Measurements from ENCODE around the gene PLXNA2. TPM values are rescaled to one million over a fixed set of nuclear protein-coding genes. Genes with fewer than 3 reads are reported as not detected.

The PLXNA2 gene
- total RNA-seq, 1 experiment from 2014 or later, result 2.8 TPM

- DNase-seq (ENCODE audit: low read depth), result no peak
These were observed 175.8 kb downstream of the PLXNA2 start for GRCh38 chr1:208068407-208068806.

DNA sequence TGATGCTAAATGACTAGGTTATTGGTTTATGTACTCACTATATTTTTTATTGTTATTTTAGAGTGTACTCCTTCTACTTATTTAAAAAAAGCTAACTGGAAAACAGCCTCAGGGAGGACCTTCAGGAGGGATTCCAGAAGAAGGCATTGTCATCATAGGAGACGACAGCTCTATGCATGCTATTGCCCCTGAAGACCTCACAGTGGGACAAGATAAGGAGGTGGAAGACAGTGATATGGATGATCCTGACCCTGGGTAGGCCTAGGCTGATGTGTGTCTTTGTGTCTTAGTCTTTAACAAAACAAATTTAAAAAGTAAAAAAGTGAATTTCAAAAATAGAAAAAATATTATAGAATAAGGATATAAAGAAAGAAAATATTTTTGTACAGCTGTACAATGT, 177.6 kb downstream of the PLXNA2 start:
- no peak for DNase-seq (ENCODE audit: low read depth)

DNA sequence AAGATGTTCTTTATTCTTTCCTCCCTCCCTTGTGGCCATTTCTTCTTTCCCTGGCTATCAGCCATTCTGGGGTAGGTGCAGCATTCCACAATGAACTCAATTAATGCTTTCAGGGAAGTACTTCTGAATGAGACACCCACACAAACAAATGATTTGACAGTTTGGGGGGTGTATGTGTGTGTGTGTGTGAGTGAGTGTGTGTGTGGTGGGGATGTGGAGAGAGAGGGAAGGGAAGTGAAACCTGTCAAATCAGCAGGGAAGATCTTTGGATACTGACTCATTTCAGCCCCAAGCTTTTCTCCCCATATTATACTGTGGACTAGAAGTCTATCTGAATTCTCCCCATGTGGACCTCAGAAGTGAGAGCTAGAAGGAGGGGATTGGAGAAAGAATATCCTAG, 178.3 kb downstream of the PLXNA2 start:
- DNase-seq (ENCODE audit: low read depth), result peak; percentile 43

DNA sequence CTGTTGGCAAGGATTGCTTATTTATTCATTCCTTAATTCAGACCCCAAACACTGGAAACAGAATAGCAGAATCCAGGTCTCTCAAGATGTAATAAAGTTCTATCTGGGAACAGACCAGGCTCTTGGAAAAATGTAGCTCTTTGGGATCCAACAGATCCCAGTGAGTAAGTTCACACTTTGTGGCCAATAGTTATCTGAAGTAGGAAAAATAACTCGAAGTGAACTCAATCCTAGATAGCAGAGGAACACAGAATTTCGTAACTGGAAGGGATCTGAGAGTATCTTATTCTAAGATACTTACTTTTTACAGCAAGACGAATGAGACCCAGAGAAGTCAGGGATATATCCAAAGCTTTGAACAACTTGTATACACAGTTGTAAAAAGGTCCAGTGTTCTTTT, 182.6 kb downstream of the PLXNA2 start:
- DNase-seq (ENCODE audit: low read depth), result no peak

- no peak for DNase-seq (ENCODE audit: low read depth)
These were observed 183.1 kb downstream of the PLXNA2 start for GRCh38 chr1:208061118-208061517.

- no peak for DNase-seq (ENCODE audit: low read depth)
These were observed 183.8 kb downstream of the PLXNA2 start for GRCh38 chr1:208060215-208060869.

DNA sequence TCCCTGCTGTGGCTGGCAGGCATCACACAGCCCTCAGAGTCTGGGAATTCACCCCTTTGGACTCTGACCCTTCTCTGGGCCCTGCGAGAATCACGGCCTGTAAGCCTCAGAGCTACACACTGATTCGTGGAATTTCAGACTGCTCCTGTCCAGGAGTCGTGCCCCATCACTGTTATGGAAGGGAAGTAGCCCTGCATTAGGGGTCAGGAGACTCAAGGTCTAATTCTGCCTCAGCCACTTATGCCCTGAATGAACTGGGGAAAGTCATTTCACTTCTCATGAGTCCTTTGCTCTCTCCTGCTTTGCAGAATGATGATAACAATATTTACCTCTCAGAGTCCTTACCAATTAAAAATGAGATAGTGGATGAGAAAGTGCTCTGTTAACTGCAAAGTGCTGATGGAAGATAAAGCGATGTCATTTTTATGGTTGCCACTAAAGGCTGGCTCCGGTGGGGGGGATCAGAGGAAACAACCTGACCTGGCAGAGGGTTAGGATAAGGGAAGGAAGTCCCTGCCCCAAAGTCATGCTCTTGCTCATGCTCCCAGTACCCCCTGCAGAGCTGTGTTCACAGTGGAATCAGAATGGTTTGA, 184.7 kb downstream of the PLXNA2 start:
- DNase-seq (ENCODE audit: low read depth), result no peak

- no peak for DNase-seq (ENCODE audit: low read depth)
These were observed 185.4 kb downstream of the PLXNA2 start for GRCh38 chr1:208058756-208059155.

DNA sequence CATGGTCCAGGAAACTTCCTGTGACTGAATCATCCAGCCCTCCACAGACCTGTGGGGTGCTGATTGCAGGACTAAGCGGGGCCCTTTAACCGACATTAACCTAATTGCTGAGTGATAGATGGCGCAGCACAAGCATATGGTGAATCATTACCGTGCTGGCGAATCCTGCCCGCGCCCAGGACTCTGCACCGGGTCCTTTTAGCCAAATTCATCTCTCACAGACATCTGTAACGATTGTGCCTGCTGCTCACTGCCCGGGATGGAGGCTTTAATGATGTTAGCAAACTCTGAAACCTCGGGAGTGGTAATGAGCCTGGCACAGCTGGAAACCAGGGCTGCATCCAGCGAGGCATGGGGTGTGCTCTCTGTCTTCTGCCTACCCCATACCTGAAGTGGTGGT, 185.9 kb downstream of the PLXNA2 start:
- DNase-seq (ENCODE audit: low read depth), result no peak

DNA sequence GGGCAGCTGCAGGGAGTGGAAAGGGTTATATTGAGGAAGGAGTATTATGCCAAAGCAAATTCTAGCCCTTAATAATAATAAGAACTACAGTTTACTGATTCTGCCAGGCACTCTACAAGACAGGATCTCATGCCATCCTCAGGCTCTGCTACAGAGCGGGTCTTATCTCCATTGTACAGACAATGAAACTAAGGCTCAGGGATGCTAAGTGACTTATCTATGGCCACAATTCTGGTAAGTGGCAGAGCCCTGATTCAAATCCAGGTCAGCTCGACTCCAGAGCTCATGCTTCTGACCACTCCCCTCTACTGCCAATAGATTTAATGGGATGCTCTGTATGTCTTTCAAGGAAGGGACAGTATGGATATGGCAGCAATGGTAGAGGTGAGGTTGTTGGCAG, 187.1 kb downstream of the PLXNA2 start:
- no peak for DNase-seq (ENCODE audit: low read depth)

DNA sequence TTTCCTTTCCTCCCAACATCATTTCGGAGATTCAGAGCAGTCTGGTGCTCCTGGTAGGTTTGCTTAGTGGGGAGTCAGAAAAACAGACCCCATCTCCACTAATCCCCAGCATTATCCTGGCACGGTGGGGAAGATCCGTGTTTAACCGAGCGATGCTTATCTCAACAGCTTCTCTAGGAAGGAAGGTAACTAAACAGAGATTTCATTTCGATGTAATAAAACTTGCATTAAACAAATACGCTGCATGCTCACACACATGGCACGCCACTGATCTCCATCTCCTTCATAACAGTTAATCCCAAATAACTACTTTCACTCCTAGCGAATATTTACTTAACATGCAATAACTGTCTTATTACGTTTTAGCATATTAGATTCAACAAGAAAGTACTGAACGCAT, 188.6 kb downstream of the PLXNA2 start:
- DNase-seq (ENCODE audit: low read depth), result no peak

DNA sequence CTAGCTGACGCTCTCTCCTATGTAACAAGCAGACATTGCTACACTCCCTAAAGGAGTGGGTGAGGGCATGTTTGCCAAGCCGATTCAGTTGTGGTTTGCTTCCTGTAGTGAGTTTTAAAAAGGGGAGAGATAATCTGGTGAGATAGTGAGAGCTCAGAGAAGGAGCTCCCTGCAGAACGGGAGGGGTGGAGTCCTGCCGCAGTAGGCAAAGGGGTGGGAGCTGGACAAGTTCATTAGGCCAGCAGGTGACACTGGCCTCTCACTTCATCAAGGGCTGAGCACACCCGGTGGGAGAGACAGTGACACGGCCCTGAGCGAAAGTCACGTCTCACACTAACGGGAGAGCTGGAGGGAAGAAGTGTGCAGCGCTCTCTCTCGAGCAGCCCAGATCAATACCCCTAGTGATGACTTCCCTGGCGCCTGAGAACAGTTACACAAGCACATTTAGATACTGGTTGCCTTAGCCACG, 189.2 kb downstream of the PLXNA2 start:
- DNase-seq (ENCODE audit: low read depth), result no peak

DNA sequence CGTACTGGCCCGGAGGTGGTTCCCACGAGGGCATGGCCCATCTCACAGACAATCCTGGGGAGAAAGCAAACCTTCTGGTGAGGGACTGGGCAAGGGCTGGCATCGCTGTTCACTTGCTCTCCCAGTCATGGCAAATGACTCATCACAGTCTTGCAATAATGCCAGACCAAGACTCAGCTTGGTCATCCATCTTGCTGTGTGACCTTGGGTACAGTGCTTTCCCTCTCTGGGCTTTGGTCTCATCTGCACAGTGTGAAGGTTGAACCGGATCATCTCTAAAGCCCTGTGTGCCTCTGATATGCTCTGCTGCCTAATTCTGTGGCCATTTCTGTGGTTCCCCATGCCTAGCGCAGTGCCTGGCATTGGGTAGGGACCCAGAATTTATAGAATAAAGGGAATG, 189.7 kb downstream of the PLXNA2 start:
- DNase-seq (ENCODE audit: low read depth), result no peak

DNA sequence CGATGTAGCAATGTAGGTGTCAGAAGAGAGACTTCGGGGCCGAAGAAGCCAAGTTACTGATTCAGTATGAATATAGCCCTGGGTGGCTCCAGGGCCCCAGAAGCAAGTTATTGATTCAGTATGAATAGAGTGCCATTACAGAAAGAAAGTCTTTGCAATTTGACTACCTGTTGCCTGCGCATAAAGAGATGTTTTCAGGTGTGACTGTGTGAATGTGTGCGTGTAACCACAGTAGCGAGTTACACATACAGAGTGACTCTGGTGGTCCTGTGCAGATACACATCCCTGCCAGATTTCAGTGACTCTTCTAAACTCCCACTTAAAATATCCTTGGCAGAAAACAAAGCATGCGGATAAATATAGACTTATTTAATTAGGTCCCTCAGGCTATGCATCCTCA, 190.5 kb downstream of the PLXNA2 start:
- no peak for DNase-seq (ENCODE audit: low read depth)

DNA sequence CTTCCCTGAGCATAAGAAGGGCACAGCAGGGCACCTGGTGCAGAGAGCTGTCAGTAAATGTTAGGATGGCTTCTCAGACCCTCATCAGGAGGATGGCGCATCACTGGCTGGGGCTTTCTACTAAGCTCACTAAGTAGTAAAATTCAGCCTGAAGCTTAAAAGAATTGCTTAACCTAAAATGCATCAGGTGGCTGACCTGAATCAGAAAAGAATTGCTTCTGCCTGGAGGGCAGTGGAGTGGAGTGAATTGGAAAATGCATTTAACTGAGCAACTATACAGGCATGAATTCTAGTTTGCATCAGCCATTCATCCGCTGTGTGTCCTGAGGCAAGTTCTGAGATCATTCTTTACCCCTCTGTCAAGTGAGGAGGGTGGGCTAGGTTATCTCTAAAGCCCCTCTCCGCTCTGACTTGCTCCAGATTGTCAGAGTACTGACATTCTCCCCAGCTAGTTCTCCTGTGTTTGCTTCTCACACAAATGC, 191.2 kb downstream of the PLXNA2 start:
- DNase-seq (ENCODE audit: low read depth), result no peak

- DNase-seq (ENCODE audit: low read depth), result no peak
These were observed 192.0 kb downstream of the PLXNA2 start for GRCh38 chr1:208052135-208052534.

- DNase-seq (ENCODE audit: low read depth), result no peak
These were observed 192.5 kb downstream of the PLXNA2 start for GRCh38 chr1:208051651-208052050.

GRCh38 chr1:208048904-208049303, 195.3 kb downstream of the PLXNA2 start:
- no peak for DNase-seq (ENCODE audit: low read depth)

- no peak for DNase-seq (ENCODE audit: low read depth)
These were observed 196.2 kb downstream of the PLXNA2 start for GRCh38 chr1:208047975-208048374.

GRCh38 chr1:208047476-208047934, 196.7 kb downstream of the PLXNA2 start:
- no peak for DNase-seq (ENCODE audit: low read depth)

DNA sequence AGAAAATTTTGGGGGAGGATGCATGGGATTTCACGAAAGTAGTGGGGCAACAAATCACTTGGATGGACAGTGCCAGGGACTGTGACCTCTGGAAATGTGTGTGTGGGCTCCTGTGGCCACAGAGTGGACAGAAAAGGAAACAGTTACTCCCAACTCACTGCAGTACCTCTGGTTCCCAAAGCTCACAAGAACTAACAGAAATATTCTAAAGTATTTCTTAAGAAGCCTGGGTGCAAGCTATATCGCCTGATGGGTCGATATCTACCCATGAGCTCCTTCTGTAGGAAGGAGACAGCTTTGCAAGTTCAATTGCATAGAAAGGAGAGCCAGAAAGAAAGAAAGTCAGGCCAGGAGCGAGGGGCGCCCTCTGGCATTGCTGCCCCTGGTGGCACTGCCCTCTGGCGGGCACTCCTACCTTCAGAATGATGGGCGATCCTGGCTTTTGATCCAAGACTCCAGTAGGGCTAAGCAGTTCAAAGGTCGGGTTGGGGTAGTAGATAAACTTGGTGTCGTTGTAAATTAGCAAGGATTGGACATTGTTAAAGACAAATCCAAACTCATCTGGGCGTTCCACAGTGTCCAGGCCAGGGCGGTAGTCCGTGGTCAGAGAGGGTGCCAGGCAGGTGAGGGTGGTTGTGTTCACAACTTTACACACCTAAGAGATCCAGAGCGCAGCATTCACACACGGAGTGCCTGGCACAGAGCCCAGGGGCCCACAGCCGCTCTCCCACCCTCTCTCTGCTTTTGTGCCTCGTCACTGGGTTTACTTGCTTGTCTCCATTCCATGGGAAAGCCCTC, 198.5 kb downstream of the PLXNA2 start:
- DNase-seq (ENCODE audit: low read depth), result no peak

DNA sequence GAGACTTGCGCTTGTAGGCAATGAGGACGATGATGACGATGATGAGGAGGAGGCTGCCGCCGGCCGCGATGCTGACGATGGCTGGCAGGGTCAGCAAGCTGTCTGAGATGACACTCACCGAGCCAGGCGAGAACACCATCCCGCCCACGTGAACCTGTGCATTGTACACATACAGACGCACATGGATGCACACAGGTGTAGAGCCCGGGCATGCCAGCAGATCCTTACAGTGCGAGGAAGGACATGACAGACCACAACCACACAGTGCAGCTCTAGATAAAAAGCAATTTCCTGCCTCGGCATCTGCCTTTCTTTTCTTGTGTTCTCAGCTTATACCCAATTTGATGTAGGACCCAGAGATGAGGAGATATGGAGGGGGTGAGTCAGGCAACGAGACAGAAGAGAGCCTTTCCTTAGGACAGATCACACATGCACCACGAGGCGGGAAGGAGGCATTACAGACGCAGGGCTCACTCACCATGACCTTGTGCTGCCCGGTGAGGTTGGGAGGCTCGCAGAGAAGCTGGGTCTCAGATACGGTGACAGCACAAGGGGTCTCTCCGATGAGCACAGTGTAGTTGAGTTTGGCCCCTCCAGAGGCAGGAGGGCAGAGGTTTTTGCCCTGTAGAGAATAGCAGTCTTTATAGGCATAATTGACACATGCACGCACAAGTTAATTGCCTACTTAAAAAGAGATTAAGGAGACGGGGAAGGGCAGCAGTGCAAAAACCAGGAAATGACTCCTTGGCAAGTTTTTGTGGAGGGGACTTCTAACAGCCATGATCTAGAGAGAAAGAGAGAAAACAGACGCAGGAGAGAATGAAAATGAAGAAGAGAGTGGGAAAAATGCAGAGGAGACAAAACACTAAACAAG, 199.4 kb downstream of the PLXNA2 start:
- no peak for DNase-seq (ENCODE audit: low read depth)
